ENCODE results near the gene MYO1D. TPM values are rescaled to one million over a fixed set of nuclear protein-coding genes. Genes with fewer than 3 reads are reported as not detected.
"Not testable (repeated sequence)": the region's sequence is repeated elsewhere in the genome, so short reads cannot be mapped to it uniquely, and the experiment has no call there.

MYO1D gene
- total RNA-seq, 4 donors from 2014 or later = 36.9 to 49.2 (median 39.5) TPM

- no peak for ATAC-seq (ENCODE audit: low FRiP score)
- DNase-seq (ENCODE audit: low spot score) = no peak
- no peak for TF ChIP-seq CTCF (IDR thresholded peaks at IDR 0.05)
These were observed 154.2 kb downstream of the MYO1D start for GRCh38 chr17:32722733-32723132.

GRCh38 chr17:32720671-32721070, 156.3 kb downstream of the MYO1D start:
- no peak for ATAC-seq (ENCODE audit: low FRiP score)
- DNase-seq (ENCODE audit: low spot score) = no peak
- no peak for TF ChIP-seq CTCF (IDR thresholded peaks at IDR 0.05)

GRCh38 chr17:32719689-32720088, 157.2 kb downstream of the MYO1D start:
- TF ChIP-seq CTCF (IDR thresholded peaks at IDR 0.05) = no peak

GRCh38 chr17:32714922-32715321, 162.0 kb downstream of the MYO1D start:
- ATAC-seq (ENCODE audit: low FRiP score); DNase-seq (ENCODE audit: low spot score): not testable (repeated sequence)

More at GRCh38 chr17:32719689-32720088, 157.2 kb downstream of the MYO1D start:
- DNase-seq (ENCODE audit: low spot score) (no peak), ATAC-seq (ENCODE audit: low FRiP score) (no peak)

GRCh38 chr17:32714206-32714605, 162.7 kb downstream of the MYO1D start:
- not testable (repeated sequence) for DNase-seq (ENCODE audit: low spot score); ATAC-seq (ENCODE audit: low FRiP score)

- ATAC-seq (ENCODE audit: low FRiP score) = no peak
- TF ChIP-seq CTCF (IDR thresholded peaks at IDR 0.05) = no peak
- no peak for DNase-seq (ENCODE audit: low spot score)
These were observed 163.8 kb downstream of the MYO1D start for GRCh38 chr17:32713081-32713480.

GRCh38 chr17:32709562-32709961, 167.4 kb downstream of the MYO1D start:
- no peak for TF ChIP-seq CTCF (IDR thresholded peaks at IDR 0.05)
- ATAC-seq (ENCODE audit: low FRiP score) (no peak), DNase-seq (ENCODE audit: low spot score) (no peak)

- ATAC-seq (ENCODE audit: low FRiP score) = no peak
- TF ChIP-seq CTCF (IDR thresholded peaks at IDR 0.05) = no peak
- no peak for DNase-seq (ENCODE audit: low spot score)
These were observed 175.1 kb downstream of the MYO1D start for GRCh38 chr17:32701871-32702270.

All from omental fat pad (tissue), 4 donors.